Neural cell (in vitro differentiated cells): ENCODE data around the gene TNFRSF8. TPM values are rescaled to one million over a fixed set of nuclear protein-coding genes. Genes with fewer than 3 reads are reported as not detected.
"Not testable (repeated sequence)": the region's sequence is repeated elsewhere in the genome, so short reads cannot be mapped to it uniquely, and the experiment has no call there.

Experiments used
- H2AFZ ChIP-seq: fragments of 200-600, 300-800 bp; sonication (generic), shearing (Covaris generic); 2 replicates; pipeline ENCODE4 v1.6.0; 2014; ENCODE audit warnings: low read depth, mild to moderate bottlenecking, antibody characterized with exemption, low read length, moderate library complexity
- H3F3A ChIP-seq: fragments of 200-600 bp; shearing (Covaris generic); 2 replicates; pipeline ENCODE4 v1.6.1; 2016; ENCODE audit warnings: mild to moderate bottlenecking, moderate library complexity, mixed read lengths, antibody characterized with exemption, low read length; ENCODE audit not compliant: insufficient read depth, poor library complexity, severe bottlenecking
- H3K27ac ChIP-seq: fragments of 200-600, 300-800 bp; sonication (generic), shearing (Covaris generic); 2 replicates; pipeline ENCODE4 v1.5.1; 2014; ENCODE audit warnings: mild to moderate bottlenecking, low read length, moderate library complexity
- H3K27me3 ChIP-seq: fragments of 300-800, 200-600 bp; sonication (generic), shearing (Covaris generic); 2 replicates; pipeline ENCODE4 v1.6.0; 2014; ENCODE audit warnings: mild to moderate bottlenecking, low read depth, low read length, moderate library complexity; ENCODE audit not compliant: insufficient read depth
- H3K36me3 ChIP-seq: fragments of 300-800, 200-600 bp; sonication (generic), shearing (Covaris generic); 2 replicates; pipeline ENCODE4 v1.5.1; 2014; ENCODE audit warnings: mild to moderate bottlenecking, antibody characterized with exemption, low read length, moderate library complexity; ENCODE audit not compliant: insufficient read depth
- H3K4me2 ChIP-seq: fragments of 300-800, 200-600 bp; sonication (generic), shearing (Covaris generic); 2 replicates; pipeline ENCODE4 v1.6.0; 2014; ENCODE audit warnings: mild to moderate bottlenecking, low read length
- H3K4me3 ChIP-seq: fragments of 300-800, 200-600 bp; sonication (generic), shearing (Covaris generic); 2 replicates; pipeline ENCODE4 v1.5.1; 2014; ENCODE audit warnings: mild to moderate bottlenecking, low read length, moderate library complexity
- H3K79me2 ChIP-seq: fragments of 200-600 bp; shearing (Covaris generic); replicated peaks from 2 replicates; pipeline ENCODE4 v1.6.0; 2014; ENCODE audit warnings: mild to moderate bottlenecking, low read length, moderate library complexity; ENCODE audit not compliant: insufficient read depth
- H3K9ac ChIP-seq: fragments of 300-800, 200-600 bp; sonication (generic), shearing (Covaris generic); 2 replicates; pipeline ENCODE4 v1.6.1; 2016; ENCODE audit warnings: mild to moderate bottlenecking, low read length, mixed read lengths
- H3K9me2 ChIP-seq: fragments of 200-600 bp; shearing (Covaris generic); 2 replicates; pipeline ENCODE4 v1.6.1; 2016; ENCODE audit warnings: mild to moderate bottlenecking, low read length, mixed read lengths; ENCODE audit not compliant: insufficient read depth
- H3K9me3 ChIP-seq: fragments of 200-600, 300-800 bp; sonication (generic), shearing (Covaris generic); 2 replicates; pipeline ENCODE4 v1.6.1; 2016; ENCODE audit warnings: mild to moderate bottlenecking, mixed run types, low read length, moderate library complexity, mixed read lengths
- H4K20me1 ChIP-seq: fragments of 200-600 bp; shearing (Covaris generic); 2 replicates; pipeline ENCODE4 v1.6.1; 2016; ENCODE audit warnings: mild to moderate bottlenecking, mixed run types; ENCODE audit not compliant: insufficient read depth
- EP300 ChIP-seq: fragments of 450-650 bp; conservative IDR thresholded peaks from 2 replicates; pipeline ENCODE4 v1.6.1; 2014; ENCODE audit warnings: antibody characterized with exemption, mild to moderate bottlenecking, moderate library complexity; ENCODE audit not compliant: poor library complexity, severe bottlenecking
- POLR2AphosphoS5 ChIP-seq: IDR thresholded peaks from 2 replicates; pipeline ENCODE4 v1.6.1; 2012
- RAD21 ChIP-seq: fragments of 450-650 bp; conservative IDR thresholded peaks from 2 replicates; pipeline ENCODE4 v1.6.1; 2014; ENCODE audit warnings: antibody characterized with exemption, mild to moderate bottlenecking, moderate library complexity
- SMC3 ChIP-seq: fragments of 450-650 bp; conservative IDR thresholded peaks from 2 replicates; pipeline ENCODE4 v1.6.1; 2014; ENCODE audit warnings: antibody characterized with exemption, mild to moderate bottlenecking, moderate library complexity; ENCODE audit not compliant: poor library complexity
- polyA plus RNA-seq: library from polyadenylated mRNA; depleted of rRNA; stranded (reverse); fragments of >200 nt; gene quantifications from 2 replicates; pipeline ENCODE4 v1.2.3, GENCODE V29; 2014
- TF ChIP-seq, protein P1 (sequence below): fragments of 450-650 bp; IDR thresholded peaks from 2 replicates; pipeline ENCODE4 v1.5.1; 2014; ENCODE audit warnings: antibody characterized with exemption, mild to moderate bottlenecking, moderate library complexity; ENCODE audit not compliant: poor library complexity, severe bottlenecking
- TF ChIP-seq, protein P2 (sequence below): IDR thresholded peaks from 2 replicates; pipeline ENCODE4 v1.6.1; 2012; ENCODE audit warnings: borderline replicate concordance

Gene TNFRSF8
- polyA plus RNA-seq, 1 donor from 2014 or later = not detected

DNA sequence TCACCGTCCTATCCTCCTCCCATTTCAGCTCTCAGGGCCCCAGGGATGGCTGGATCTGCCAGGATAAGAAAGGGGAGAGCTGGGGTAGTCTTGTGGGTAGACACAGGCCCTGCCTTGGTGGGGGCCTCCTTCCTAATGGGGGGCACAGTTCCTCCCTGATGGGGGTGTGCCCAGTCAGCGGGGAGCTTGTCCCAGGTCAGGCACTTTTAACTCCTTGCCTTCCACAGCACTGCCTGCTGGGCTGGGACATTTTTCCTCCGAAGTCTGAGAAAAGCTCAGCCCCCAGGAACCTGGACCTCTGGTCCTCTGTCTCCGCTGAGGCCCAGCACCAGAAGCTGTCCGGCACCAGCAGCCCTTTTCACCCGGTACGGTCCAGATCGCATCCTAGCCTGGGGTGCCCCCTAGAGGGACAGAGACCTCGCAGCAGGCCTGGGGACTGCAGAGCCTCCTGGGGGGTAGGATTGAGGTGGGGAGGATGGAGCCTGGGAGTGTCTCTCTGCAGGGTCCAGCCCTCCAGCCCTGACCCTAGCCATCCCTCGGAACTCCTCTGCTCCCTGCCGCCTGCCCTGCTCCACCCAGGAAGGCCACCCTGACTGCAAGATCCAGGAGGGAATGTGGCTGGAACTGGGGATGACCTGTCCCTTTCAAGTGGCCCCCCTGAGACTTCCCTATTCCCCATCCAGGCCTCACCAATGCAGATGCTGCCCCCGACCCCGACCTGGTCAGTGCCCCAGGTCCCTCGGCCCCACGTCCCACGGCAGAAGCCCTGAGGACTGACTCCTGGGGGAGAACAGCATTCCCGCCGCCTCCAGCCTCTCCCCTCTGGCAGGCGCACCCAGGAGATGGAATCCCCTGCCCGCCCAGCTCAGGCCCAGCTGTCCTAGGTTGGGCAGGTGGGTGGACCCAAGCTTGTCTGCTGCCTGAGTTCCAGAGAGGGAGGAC, 31.8 kb upstream of the TNFRSF8 start:
- no peak for TF ChIP-seq RAD21
- TF ChIP-seq, protein P1, sequence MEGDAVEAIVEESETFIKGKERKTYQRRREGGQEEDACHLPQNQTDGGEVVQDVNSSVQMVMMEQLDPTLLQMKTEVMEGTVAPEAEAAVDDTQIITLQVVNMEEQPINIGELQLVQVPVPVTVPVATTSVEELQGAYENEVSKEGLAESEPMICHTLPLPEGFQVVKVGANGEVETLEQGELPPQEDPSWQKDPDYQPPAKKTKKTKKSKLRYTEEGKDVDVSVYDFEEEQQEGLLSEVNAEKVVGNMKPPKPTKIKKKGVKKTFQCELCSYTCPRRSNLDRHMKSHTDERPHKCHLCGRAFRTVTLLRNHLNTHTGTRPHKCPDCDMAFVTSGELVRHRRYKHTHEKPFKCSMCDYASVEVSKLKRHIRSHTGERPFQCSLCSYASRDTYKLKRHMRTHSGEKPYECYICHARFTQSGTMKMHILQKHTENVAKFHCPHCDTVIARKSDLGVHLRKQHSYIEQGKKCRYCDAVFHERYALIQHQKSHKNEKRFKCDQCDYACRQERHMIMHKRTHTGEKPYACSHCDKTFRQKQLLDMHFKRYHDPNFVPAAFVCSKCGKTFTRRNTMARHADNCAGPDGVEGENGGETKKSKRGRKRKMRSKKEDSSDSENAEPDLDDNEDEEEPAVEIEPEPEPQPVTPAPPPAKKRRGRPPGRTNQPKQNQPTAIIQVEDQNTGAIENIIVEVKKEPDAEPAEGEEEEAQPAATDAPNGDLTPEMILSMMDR = peak; percentile 28
- no peaks in the 10 kb centered on the region for H3K9me3 ChIP-seq
- H3K4me2 ChIP-seq = no peak overlapping the region
- H3K27ac ChIP-seq = no peak overlapping the region
- H3K36me3 ChIP-seq = no peaks in the 10 kb centered on the region
- no peaks in the 10 kb centered on the region for H3F3A ChIP-seq
- no peak overlapping the region for H2AFZ ChIP-seq
- no peak overlapping the region for H3K9ac ChIP-seq
- H3K79me2 ChIP-seq = no peaks in the 10 kb centered on the region
- no peak overlapping the region for H3K4me3 ChIP-seq
- H4K20me1 ChIP-seq = no peaks in the 10 kb centered on the region
- H3K27me3 ChIP-seq = no peaks in the 10 kb centered on the region
- no peaks in the 10 kb centered on the region for H3K9me2 ChIP-seq

DNA sequence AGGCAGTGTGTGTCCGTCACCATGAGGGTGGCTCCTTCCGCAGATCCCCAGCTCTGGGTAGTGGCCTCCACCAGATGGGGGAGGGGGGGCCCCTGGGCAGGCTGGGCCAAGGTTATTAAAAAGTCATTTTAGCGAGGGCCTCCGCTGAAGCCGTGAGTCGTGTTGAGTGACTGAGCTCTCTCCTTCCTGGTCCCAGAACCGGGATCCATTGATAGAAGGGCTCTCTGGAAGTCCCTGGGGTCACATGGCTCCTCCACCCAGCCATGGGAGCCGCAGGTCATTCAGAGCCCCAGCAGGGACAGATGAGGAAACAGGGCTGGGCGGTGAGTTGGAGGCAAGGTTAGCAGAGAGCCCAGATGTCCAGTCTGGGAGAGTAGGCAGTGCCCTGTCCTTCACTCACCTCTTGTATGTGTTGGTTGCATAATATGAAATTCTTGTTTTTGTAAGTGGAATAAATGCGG, 30.9 kb upstream of the TNFRSF8 start:
- no peak overlapping the region for H3K27ac ChIP-seq
- no peak overlapping the region for H2AFZ ChIP-seq
- H4K20me1 ChIP-seq = no peaks in the 10 kb centered on the region
- H3K36me3 ChIP-seq = no peaks in the 10 kb centered on the region
- H3K79me2 ChIP-seq = no peaks in the 10 kb centered on the region
- H3K9me2 ChIP-seq = no peaks in the 10 kb centered on the region
- H3K9ac ChIP-seq = no peak overlapping the region
- no peaks in the 10 kb centered on the region for H3F3A ChIP-seq
- no peak overlapping the region for H3K4me3 ChIP-seq
- H3K4me2 ChIP-seq = no peak overlapping the region
- H3K9me3 ChIP-seq = no peaks in the 10 kb centered on the region
- TF ChIP-seq EP300 (no peak), SMC3 (no peak), RAD21 (no peak), POLR2AphosphoS5 (no peak)
- TF ChIP-seq, protein P2, sequence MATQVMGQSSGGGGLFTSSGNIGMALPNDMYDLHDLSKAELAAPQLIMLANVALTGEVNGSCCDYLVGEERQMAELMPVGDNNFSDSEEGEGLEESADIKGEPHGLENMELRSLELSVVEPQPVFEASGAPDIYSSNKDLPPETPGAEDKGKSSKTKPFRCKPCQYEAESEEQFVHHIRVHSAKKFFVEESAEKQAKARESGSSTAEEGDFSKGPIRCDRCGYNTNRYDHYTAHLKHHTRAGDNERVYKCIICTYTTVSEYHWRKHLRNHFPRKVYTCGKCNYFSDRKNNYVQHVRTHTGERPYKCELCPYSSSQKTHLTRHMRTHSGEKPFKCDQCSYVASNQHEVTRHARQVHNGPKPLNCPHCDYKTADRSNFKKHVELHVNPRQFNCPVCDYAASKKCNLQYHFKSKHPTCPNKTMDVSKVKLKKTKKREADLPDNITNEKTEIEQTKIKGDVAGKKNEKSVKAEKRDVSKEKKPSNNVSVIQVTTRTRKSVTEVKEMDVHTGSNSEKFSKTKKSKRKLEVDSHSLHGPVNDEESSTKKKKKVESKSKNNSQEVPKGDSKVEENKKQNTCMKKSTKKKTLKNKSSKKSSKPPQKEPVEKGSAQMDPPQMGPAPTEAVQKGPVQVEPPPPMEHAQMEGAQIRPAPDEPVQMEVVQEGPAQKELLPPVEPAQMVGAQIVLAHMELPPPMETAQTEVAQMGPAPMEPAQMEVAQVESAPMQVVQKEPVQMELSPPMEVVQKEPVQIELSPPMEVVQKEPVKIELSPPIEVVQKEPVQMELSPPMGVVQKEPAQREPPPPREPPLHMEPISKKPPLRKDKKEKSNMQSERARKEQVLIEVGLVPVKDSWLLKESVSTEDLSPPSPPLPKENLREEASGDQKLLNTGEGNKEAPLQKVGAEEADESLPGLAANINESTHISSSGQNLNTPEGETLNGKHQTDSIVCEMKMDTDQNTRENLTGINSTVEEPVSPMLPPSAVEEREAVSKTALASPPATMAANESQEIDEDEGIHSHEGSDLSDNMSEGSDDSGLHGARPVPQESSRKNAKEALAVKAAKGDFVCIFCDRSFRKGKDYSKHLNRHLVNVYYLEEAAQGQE = no peak
- no peaks in the 10 kb centered on the region for H3K27me3 ChIP-seq

DNA sequence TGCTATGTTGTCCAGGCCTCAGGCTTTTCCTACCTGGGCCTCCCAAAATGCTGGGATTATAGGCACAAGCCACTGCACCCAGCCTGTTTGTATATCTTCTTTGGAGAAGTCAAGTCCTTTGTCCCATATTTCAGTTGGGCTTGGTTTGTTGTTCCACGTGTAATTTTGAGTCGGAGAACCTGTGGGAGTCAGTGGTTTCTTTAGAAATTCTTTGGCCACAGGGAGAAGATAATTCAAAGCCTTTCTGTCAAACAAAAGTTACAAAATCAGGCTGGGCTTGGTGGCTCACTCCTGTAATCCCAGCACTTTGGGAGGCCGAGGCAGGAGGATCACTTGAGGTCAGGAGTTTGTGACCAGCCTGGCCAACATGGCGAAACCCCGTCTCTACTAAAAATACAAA, 29.7 kb upstream of the TNFRSF8 start:
- not testable (repeated sequence) for H3K36me3 ChIP-seq, H3K27ac ChIP-seq, H3K79me2 ChIP-seq, H3K9me3 ChIP-seq, H3K4me2 ChIP-seq, H3K9ac ChIP-seq, H4K20me1 ChIP-seq, H3K9me2 ChIP-seq, H3K4me3 ChIP-seq, H2AFZ ChIP-seq, H3K27me3 ChIP-seq, H3F3A ChIP-seq
